Neuronal stem cell (in vitro differentiated cells): ENCODE data around the gene PTPRC.

Source experiments
- DNase-seq: peaks from one replicate; pipeline ENCODE4 v3.0.0-alpha.2; 2013; ENCODE audit warnings: low spot score
- H2AFZ ChIP-seq: one replicate; pipeline ENCODE4 v1.6.1; 2013; ENCODE audit warnings: mild to moderate bottlenecking, low read length, inconsistent platforms
- H2AK5ac ChIP-seq: 2 replicates; pipeline ENCODE4 v1.6.1; 2013; ENCODE audit warnings: low read depth, mild to moderate bottlenecking, inconsistent platforms, low read length, moderate library complexity, mixed read lengths
- H2BK120ac ChIP-seq: 2 replicates; pipeline ENCODE4 v1.6.1; 2013; ENCODE audit warnings: low read depth, mild to moderate bottlenecking, inconsistent platforms, low read length, moderate library complexity, mixed read lengths
- H2BK12ac ChIP-seq: one replicate; pipeline ENCODE4 v1.6.1; 2013; ENCODE audit warnings: low read length, inconsistent platforms
- H2BK15ac ChIP-seq: 2 replicates; pipeline ENCODE4 v1.6.1; 2013; ENCODE audit warnings: mild to moderate bottlenecking, low read length, inconsistent platforms, mixed read lengths
- H2BK5ac ChIP-seq: one replicate; pipeline ENCODE4 v1.6.1; 2013; ENCODE audit warnings: inconsistent platforms, mild to moderate bottlenecking, low read length, moderate library complexity
- H3K14ac ChIP-seq: one replicate; pipeline ENCODE4 v1.6.1; 2013; ENCODE audit warnings: low read length, inconsistent platforms
- H3K18ac ChIP-seq: 2 replicates; pipeline ENCODE4 v1.6.1; 2013; ENCODE audit warnings: low read length, inconsistent platforms
- H3K23ac ChIP-seq: 2 replicates; pipeline ENCODE4 v1.6.1; 2013; ENCODE audit warnings: low read depth, mild to moderate bottlenecking, mixed read lengths, low read length, inconsistent platforms; ENCODE audit not compliant: poor library complexity
- H3K27ac ChIP-seq: replicated peaks from 3 replicates; pipeline ENCODE4 v1.5.1; 2013; ENCODE audit warnings: low read length, inconsistent platforms
- H3K27me3 ChIP-seq, 3 experiments: 2 replicates each; pipeline ENCODE4 v1.6.1; 2013; ENCODE audit warnings: low read length in 3 of 3, mild to moderate bottlenecking in 2 of 3, inconsistent platforms in 1 of 3, low read depth in 1 of 3, mixed read lengths in 1 of 3, moderate library complexity in 1 of 3; ENCODE audit not compliant: control insufficient read depth in 3 of 3, insufficient read depth in 3 of 3
- H3K36me3 ChIP-seq, 2 donors: replicated peaks in 1 of 2; 2 replicates each; pipeline ENCODE4 v1.6.1; 2013; ENCODE audit warnings: low read length in 2 of 2; ENCODE audit not compliant: control insufficient read depth in 2 of 2, insufficient read depth in 2 of 2
- H3K4ac ChIP-seq: 2 replicates; pipeline ENCODE4 v1.6.1; 2013; ENCODE audit warnings: inconsistent platforms, mild to moderate bottlenecking, low read length, moderate library complexity
- H3K4me1 ChIP-seq, 2 donors: 1 replicate in 1 of 2; 2 replicates in 1 of 2; pipeline ENCODE4 v1.6.1; 2013; ENCODE audit warnings: low read length in 2 of 2, low read depth in 1 of 2; ENCODE audit not compliant: control insufficient read depth in 2 of 2, insufficient read depth in 1 of 2
- H3K4me2 ChIP-seq: one replicate; pipeline ENCODE4 v1.6.1; 2013; ENCODE audit warnings: mild to moderate bottlenecking, low read length, inconsistent platforms; ENCODE audit not compliant: insufficient read depth, poor library complexity, severe bottlenecking
- H3K4me3 ChIP-seq, 2 donors: 2 replicates each; pipeline ENCODE4 v1.5.1; 2013; ENCODE audit warnings: low read length in 2 of 2, mild to moderate bottlenecking in 2 of 2, inconsistent platforms in 1 of 2, moderate library complexity in 1 of 2
- H3K79me1 ChIP-seq: one replicate; pipeline ENCODE4 v1.6.1; 2013; ENCODE audit warnings: low read depth, mild to moderate bottlenecking, inconsistent platforms, low read length, moderate library complexity
- H3K9ac ChIP-seq: one replicate; pipeline ENCODE4 v1.6.1; 2013; ENCODE audit warnings: mild to moderate bottlenecking, low read depth, low read length, inconsistent platforms; ENCODE audit not compliant: poor library complexity
- H3K9me3 ChIP-seq, 2 donors: replicated peaks in 1 of 2; 2 replicates each; pipeline versions ENCODE3 to v1.6.1; 2013; ENCODE audit warnings: low read length in 2 of 2, mild to moderate bottlenecking in 2 of 2, inconsistent platforms in 1 of 2, low read depth in 1 of 2, mixed read lengths in 1 of 2, moderate library complexity in 1 of 2; ENCODE audit not compliant: control insufficient read depth in 2 of 2, insufficient read depth in 1 of 2
- H4K8ac ChIP-seq: one replicate; pipeline ENCODE4 v1.6.1; 2013; ENCODE audit warnings: low read depth, mild to moderate bottlenecking, inconsistent platforms, low read length, moderate library complexity
- H4K91ac ChIP-seq: one replicate; pipeline ENCODE4 v1.6.1; 2013; ENCODE audit warnings: low read length, low read depth, mild to moderate bottlenecking, inconsistent platforms; ENCODE audit not compliant: poor library complexity
- WGBS, 2 donors: extraction: QIAGEN DNeasy Blood & Tissue Kit; methylation state at CpG; one replicate each; pipeline ENCODE4 v1.1.7; 2013; ENCODE audit warnings: missing lambda C conversion rate in 2 of 2, mixed read lengths in 1 of 2; ENCODE audit not compliant: insufficient read length in 2 of 2, insufficient replicate concordance in 1 of 2; ENCODE audit errors: extremely low coverage in 2 of 2; 5-methylcytosine and 5-hydroxymethylcytosine counted together

PTPRC gene

GRCh38 chr1:198729195-198729863 lies 90.5 kb downstream of the PTPRC start:
- no peak overlapping the region for H2BK12ac ChIP-seq
- H3K4ac ChIP-seq: no peak overlapping the region
- no peak overlapping the region for H2AK5ac ChIP-seq
- no peak overlapping the region for H3K4me3 ChIP-seq
- H2BK120ac ChIP-seq: no peak overlapping the region
- no peak overlapping the region for H3K9ac ChIP-seq
- no peaks in the 10 kb centered on the region for H3K4me1 ChIP-seq
- no peak overlapping the region for H2AFZ ChIP-seq
- no peak overlapping the region for H3K14ac ChIP-seq
- H3K23ac ChIP-seq: no peak overlapping the region
- no peak overlapping the region for H2BK5ac ChIP-seq
- H3K36me3 ChIP-seq: no peaks in the 10 kb centered on the region
- H3K27me3 ChIP-seq: no peaks in the 10 kb centered on the region
- no peak overlapping the region for H3K18ac ChIP-seq
- no peak for DNase-seq
- no peak overlapping the region for H3K27ac ChIP-seq
- no peak overlapping the region for H4K8ac ChIP-seq
- H3K9me3 ChIP-seq: no peaks in the 10 kb centered on the region
- H4K91ac ChIP-seq: no peak overlapping the region
- H3K4me2 ChIP-seq: no peak overlapping the region
- WGBS, 2 donors: no CpG with 5 or more reads among the region's 5 CpGs
- H2BK15ac ChIP-seq: no peak overlapping the region
- no peaks in the 10 kb centered on the region for H3K79me1 ChIP-seq

GRCh38 chr1:198730952-198731351 lies 92.1 kb downstream of the PTPRC start:
- no peak for DNase-seq
- H3K9me3 ChIP-seq: no peaks in the 10 kb centered on the region
- no peaks in the 10 kb centered on the region for H3K79me1 ChIP-seq
- H3K36me3 ChIP-seq: no peaks in the 10 kb centered on the region
- no peak overlapping the region for H2AFZ ChIP-seq
- no peak overlapping the region for H3K4ac ChIP-seq
- H3K4me3 ChIP-seq: no peak overlapping the region
- no peak overlapping the region for H3K4me2 ChIP-seq
- no peak overlapping the region for H3K23ac ChIP-seq
- no peak overlapping the region for H2AK5ac ChIP-seq
- H3K18ac ChIP-seq: no peak overlapping the region
- H2BK15ac ChIP-seq: no peak overlapping the region
- H4K91ac ChIP-seq: no peak overlapping the region
- H2BK12ac ChIP-seq: no peak overlapping the region
- H4K8ac ChIP-seq: no peak overlapping the region
- no peak overlapping the region for H3K9ac ChIP-seq
- H2BK5ac ChIP-seq: no peak overlapping the region
- no peaks in the 10 kb centered on the region for H3K4me1 ChIP-seq
- H3K14ac ChIP-seq: no peak overlapping the region
- no peaks in the 10 kb centered on the region for H3K27me3 ChIP-seq
- no CpG with 5 or more reads among the region's 2 CpGs for WGBS, 2 donors
- H3K27ac ChIP-seq: no peak overlapping the region
- H2BK120ac ChIP-seq: no peak overlapping the region

- Histone ChIP-seq H3K14ac (no peak overlapping the region), H2AK5ac (no peak overlapping the region), H2BK15ac (no peak overlapping the region), H4K91ac (no peak overlapping the region), H3K79me1 (no peaks in the 10 kb centered on the region), H3K23ac (no peak overlapping the region), H3K4ac (no peak overlapping the region), H3K27ac (no peak overlapping the region), H3K4me1 (no peaks in the 10 kb centered on the region), H3K9ac (no peak overlapping the region), H3K18ac (no peak overlapping the region), H3K9me3 (no peaks in the 10 kb centered on the region), H4K8ac (no peak overlapping the region), H3K27me3 (no peaks in the 10 kb centered on the region), H2AFZ (no peak overlapping the region), H3K36me3 (no peaks in the 10 kb centered on the region), H3K4me2 (no peak overlapping the region), H2BK5ac (no peak overlapping the region), H2BK120ac (no peak overlapping the region), H2BK12ac (no peak overlapping the region), H3K4me3 (no peak overlapping the region)
- WGBS, 2 donors: no CpG with 5 or more reads among the region's 2 CpGs
- DNase-seq: no peak
Observed at GRCh38 chr1:198734323-198735008, 95.6 kb downstream of the PTPRC start.

GRCh38 chr1:198741744-198742143 lies 102.9 kb downstream of the PTPRC start:
- DNase-seq: no peak
- Histone ChIP-seq H4K8ac (no peak overlapping the region), H3K36me3 (no peaks in the 10 kb centered on the region), H3K27me3 (no peaks in the 10 kb centered on the region), H3K18ac (no peak overlapping the region), H3K27ac (no peak overlapping the region), H3K23ac (no peak overlapping the region), H2BK120ac (no peak overlapping the region), H3K9me3 (no peaks in the 10 kb centered on the region), H2AFZ (no peak overlapping the region), H3K4ac (no peak overlapping the region), H3K4me2 (no peak overlapping the region), H3K4me1 (no peaks in the 10 kb centered on the region), H4K91ac (no peak overlapping the region), H3K79me1 (no peaks in the 10 kb centered on the region), H3K14ac (no peak overlapping the region), H3K4me3 (no peak overlapping the region), H2BK5ac (no peak overlapping the region), H2BK15ac (no peak overlapping the region), H2BK12ac (no peak overlapping the region), H3K9ac (no peak overlapping the region), H2AK5ac (no peak overlapping the region)
- WGBS, 2 donors: no CpG with 5 or more reads among the region's 3 CpGs
